Measurements from ENCODE around the gene SPO11. TPM values are rescaled to one million over a fixed set of nuclear protein-coding genes. Genes with fewer than 3 reads are reported as not detected.

SPO11 gene
- total RNA-seq, 1 donor from 2014 or later = not detected

- no peak overlapping the region for H3K4me3 ChIP-seq (ENCODE audit: low read depth, low read length)
- H3K27me3 ChIP-seq (ENCODE audit: control insufficient read depth, insufficient read depth, low read length) = peaks cover 12% of the 10 kb centered on the region
- no peaks in the 10 kb centered on the region for H3K36me3 ChIP-seq (ENCODE audit: control insufficient read depth, insufficient read depth, low read length)
- TF ChIP-seq CTCF (IDR thresholded peaks at IDR 0.05; ENCODE audit: insufficient read depth, low read length, poor library complexity, severe bottlenecking) = no peak
- DNase-seq (ENCODE audit: low read depth) = no peak
Observed at GRCh38 chr20:57330998-57331397, 1.4 kb downstream of the SPO11 start.

GRCh38 chr20:57332105-57333089 lies 2.8 kb downstream of the SPO11 start:
- TF ChIP-seq CTCF (IDR thresholded peaks at IDR 0.05; ENCODE audit: insufficient read depth, low read length, poor library complexity, severe bottlenecking) = peak; percentile 44
- DNase-seq (ENCODE audit: low read depth) = no peak
- Histone ChIP-seq H3K27me3 (ENCODE audit: control insufficient read depth, insufficient read depth, low read length) (peaks cover 6% of the 10 kb centered on the region), H3K36me3 (ENCODE audit: control insufficient read depth, insufficient read depth, low read length) (no peaks in the 10 kb centered on the region), H3K4me3 (ENCODE audit: low read depth, low read length) (no peak overlapping the region)

- Histone ChIP-seq H3K27me3 (ENCODE audit: control insufficient read depth, insufficient read depth, low read length) (peaks cover 3% of the 10 kb centered on the region), H3K4me3 (ENCODE audit: low read depth, low read length) (no peak overlapping the region), H3K36me3 (ENCODE audit: control insufficient read depth, insufficient read depth, low read length) (no peaks in the 10 kb centered on the region)
- TF ChIP-seq CTCF (IDR thresholded peaks at IDR 0.05; ENCODE audit: insufficient read depth, low read length, poor library complexity, severe bottlenecking) = no peak
- DNase-seq (ENCODE audit: low read depth) = no peak
Observed at GRCh38 chr20:57335392-57335791, 5.8 kb downstream of the SPO11 start.

GRCh38 chr20:57341663-57342062 lies 12.1 kb downstream of the SPO11 start:
- Histone ChIP-seq H3K4me3 (ENCODE audit: low read depth, low read length) (no peak overlapping the region), H3K36me3 (ENCODE audit: control insufficient read depth, insufficient read depth, low read length) (no peaks in the 10 kb centered on the region), H3K27me3 (ENCODE audit: control insufficient read depth, insufficient read depth, low read length) (no peaks in the 10 kb centered on the region)
- no peak for TF ChIP-seq CTCF (IDR thresholded peaks at IDR 0.05; ENCODE audit: insufficient read depth, low read length, poor library complexity, severe bottlenecking)
- no peak for DNase-seq (ENCODE audit: low read depth)

GRCh38 chr20:57342829-57343228 lies 13.2 kb downstream of the SPO11 start:
- H3K27me3 ChIP-seq (ENCODE audit: control insufficient read depth, insufficient read depth, low read length) = no peaks in the 10 kb centered on the region
- no peak overlapping the region for H3K4me3 ChIP-seq (ENCODE audit: low read depth, low read length)
- no peak for DNase-seq (ENCODE audit: low read depth)
- no peaks in the 10 kb centered on the region for H3K36me3 ChIP-seq (ENCODE audit: control insufficient read depth, insufficient read depth, low read length)
- no peak for TF ChIP-seq CTCF (IDR thresholded peaks at IDR 0.05; ENCODE audit: insufficient read depth, low read length, poor library complexity, severe bottlenecking)
